ENCODE data around the gene SLC35B2. TPM values are rescaled to one million over a fixed set of nuclear protein-coding genes. Genes with fewer than 3 reads are reported as not detected.

The SLC35B2 gene
- total and polyA plus RNA-seq, 2 experiments from 2014 or later: 14.0 to 30.9 TPM

GRCh38 chr6:44271406-44271723, 14.0 kb upstream of the SLC35B2 start (continued):
- TF ChIP-seq, protein P1, sequence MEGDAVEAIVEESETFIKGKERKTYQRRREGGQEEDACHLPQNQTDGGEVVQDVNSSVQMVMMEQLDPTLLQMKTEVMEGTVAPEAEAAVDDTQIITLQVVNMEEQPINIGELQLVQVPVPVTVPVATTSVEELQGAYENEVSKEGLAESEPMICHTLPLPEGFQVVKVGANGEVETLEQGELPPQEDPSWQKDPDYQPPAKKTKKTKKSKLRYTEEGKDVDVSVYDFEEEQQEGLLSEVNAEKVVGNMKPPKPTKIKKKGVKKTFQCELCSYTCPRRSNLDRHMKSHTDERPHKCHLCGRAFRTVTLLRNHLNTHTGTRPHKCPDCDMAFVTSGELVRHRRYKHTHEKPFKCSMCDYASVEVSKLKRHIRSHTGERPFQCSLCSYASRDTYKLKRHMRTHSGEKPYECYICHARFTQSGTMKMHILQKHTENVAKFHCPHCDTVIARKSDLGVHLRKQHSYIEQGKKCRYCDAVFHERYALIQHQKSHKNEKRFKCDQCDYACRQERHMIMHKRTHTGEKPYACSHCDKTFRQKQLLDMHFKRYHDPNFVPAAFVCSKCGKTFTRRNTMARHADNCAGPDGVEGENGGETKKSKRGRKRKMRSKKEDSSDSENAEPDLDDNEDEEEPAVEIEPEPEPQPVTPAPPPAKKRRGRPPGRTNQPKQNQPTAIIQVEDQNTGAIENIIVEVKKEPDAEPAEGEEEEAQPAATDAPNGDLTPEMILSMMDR (conservative IDR thresholded peaks at IDR 0.05; ENCODE audit: low read depth in 2 of 2): no peak
- no peak for TF ChIP-seq STAT1 (IDR thresholded peaks at IDR 0.05; ENCODE audit: unreplicated experiment)

DNA sequence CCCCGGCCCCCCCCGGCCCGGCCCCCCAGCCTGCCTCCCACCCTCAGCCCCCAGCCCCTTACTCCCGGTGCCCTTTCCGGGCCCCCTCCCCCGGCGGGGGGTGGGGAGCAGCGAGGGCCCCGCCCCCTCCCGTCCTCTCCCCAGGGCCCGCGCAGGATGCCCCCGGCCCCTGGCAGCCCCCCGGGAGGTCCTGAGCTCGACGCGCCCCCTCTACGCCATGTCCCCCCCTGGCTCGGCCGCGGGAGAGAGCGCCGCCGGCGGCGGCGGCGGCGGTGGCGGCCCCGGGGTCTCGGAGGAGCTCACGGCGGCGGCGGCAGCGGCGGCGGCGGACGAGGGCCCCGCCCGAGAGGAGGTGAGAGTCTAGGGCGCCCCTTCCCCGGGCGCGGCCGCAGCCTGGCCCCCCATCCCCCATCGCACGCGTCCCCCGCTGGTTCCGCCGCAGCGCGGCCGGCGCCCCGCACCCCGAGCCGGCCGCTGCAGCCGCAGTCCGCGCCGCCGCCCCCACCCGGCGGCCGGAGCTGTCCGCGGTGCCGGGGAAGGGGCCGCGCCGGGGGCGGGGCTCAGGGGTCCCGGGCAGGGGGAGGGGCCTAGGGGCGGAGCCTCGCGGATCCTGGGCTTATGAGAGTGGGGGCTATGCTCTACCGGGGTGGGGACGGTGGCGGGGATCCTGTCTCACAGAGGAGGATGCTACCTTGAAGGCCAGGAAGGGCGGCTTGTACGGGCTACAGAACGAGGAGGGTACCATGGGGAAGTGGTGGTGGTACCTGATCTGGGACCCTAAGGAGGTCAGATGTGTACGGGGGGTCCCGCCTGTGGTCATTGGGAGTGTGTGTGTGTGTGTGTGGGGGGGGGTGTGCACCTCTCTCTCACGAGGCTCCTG, 13.4 kb upstream of the SLC35B2 start:
- Histone ChIP-seq H3K4me1 (ENCODE audit: insufficient read depth) (peaks cover 14% of the 10 kb centered on the region), H3F3A (replicated peaks; ENCODE audit: low read depth) (0 out of 2 replicates have a peak, but pooled peaks cover 22% of the 10 kb centered on the region), H4K20me1 (replicated peaks; ENCODE audit: insufficient read depth) (no peaks in the 10 kb centered on the region), H3K9me2 (ENCODE audit: insufficient read depth) (no peaks in the 10 kb centered on the region), H2AFZ (0 out of 2 replicates have a peak overlapping the region, but pooled peaks have one; percentile 18), H3K36me3 (ENCODE audit: insufficient read depth) (no peaks in the 10 kb centered on the region), H3K79me2 (replicated peaks; ENCODE audit: insufficient read depth) (no peaks in the 10 kb centered on the region), H3K27ac (ENCODE audit: low read depth) (no peak overlapping the region), H3K4me3 (peak overlapping the region; percentile 65), H3K4me2 (peak overlapping the region; percentile 78), H3K27me3 (ENCODE audit: insufficient read depth) (peaks cover 28% of the 10 kb centered on the region)
- no peak overlapping the region for H3K27ac Mint-ChIP-seq
- ATAC-seq (peak; percentile 35), DNase-seq (ENCODE audit: low spot score) (peak; percentile 85)
- H3K36me3 Mint-ChIP-seq (ENCODE audit: low read depth): peaks cover 6% of the 10 kb centered on the region; the same call in 2 of the 3 replicates
- TF ChIP-seq NANOG (IDR thresholded peaks at IDR 0.05; ENCODE audit: borderline replicate concordance) (no peak), REST (IDR thresholded peaks at IDR 0.05; ENCODE audit: unreplicated experiment) (peak; percentile 71)
- H3K27me3 Mint-ChIP-seq (ENCODE audit: insufficient read depth, low read depth, poor library complexity): peaks cover 38% of the 10 kb centered on the region
- H3K4me1 Mint-ChIP-seq: peaks cover 41% of the 10 kb centered on the region
- no peaks in the 10 kb centered on the region for H3K9me3 Mint-ChIP-seq
- H3K4me3 Mint-ChIP-seq: peak overlapping the region; percentile 83

DNA sequence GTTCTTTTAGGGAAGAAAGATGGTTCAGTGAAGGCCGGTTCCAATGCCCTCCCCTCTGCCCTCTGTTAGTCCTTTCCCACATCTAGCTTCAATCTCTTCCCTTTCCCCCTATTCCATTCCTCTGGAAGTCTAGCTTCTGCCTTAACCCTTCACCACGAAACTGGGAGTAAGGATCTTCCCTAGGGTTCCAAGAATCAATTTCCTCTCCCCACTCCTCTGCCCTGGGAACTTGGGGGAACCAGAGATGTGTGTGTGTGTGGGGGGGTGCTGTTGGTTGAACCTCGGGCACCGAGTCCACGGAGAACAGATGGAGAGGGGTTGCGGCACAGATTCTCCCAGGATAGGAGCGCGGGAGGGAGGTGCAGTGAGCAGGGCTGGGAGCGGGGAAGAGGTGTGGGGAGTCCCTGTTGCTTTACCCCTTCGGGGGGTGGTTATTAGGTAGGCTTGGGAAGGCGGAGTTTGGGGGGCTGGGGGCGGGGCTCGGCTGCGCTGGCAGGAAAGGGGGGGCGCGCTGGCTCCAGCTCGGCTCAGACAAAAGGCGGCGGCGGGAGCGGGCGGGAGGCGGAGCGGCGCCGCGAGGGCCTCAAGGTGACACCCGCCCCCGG, 12.7 kb upstream of the SLC35B2 start, which contains the start of gene TMEM151B:
TMEM151B (plus strand) TSS at position 530 of the 605 bp plus-strand sequence. CDS start 293 bp downstream, outside the sequence.
- H3K27ac Mint-ChIP-seq: no peak within 1 kb of the TSS
- H2AFZ ChIP-seq: peak within 1 kb of the TSS; percentile 84; the same call in 1 of the 2 replicates
- peaks cover 6% of the 10 kb centered on the region; the same call in 2 of the 3 replicates for H3K36me3 Mint-ChIP-seq (ENCODE audit: low read depth)
- TF ChIP-seq REST (IDR thresholded peaks at IDR 0.05; ENCODE audit: unreplicated experiment) (no peak), POLR2AphosphoS5 (IDR thresholded peaks at IDR 0.05; ENCODE audit: low read depth) (0 out of 2 replicates have a peak, but pooled peaks have one; percentile 35)
- H3K9me2 ChIP-seq (ENCODE audit: insufficient read depth): no peaks in the 10 kb centered on the region
- H3K4me3 ChIP-seq: peak within 1 kb of the TSS; percentile 65
- peaks cover 41% of the 10 kb centered on the region for H3K4me1 Mint-ChIP-seq
- no peak within 1 kb of the TSS for H3K27ac ChIP-seq (ENCODE audit: low read depth)
- DNase-seq (ENCODE audit: low spot score): peak; percentile 71
- no peaks in the 10 kb centered on the region for H3K36me3 ChIP-seq (ENCODE audit: insufficient read depth)
- peak within 1 kb of the TSS; percentile 83 for H3K4me3 Mint-ChIP-seq
- no peaks in the 10 kb centered on the region for H3K9me3 Mint-ChIP-seq
- H3K4me2 ChIP-seq: peak within 1 kb of the TSS; percentile 87
- H3K79me2 ChIP-seq (replicated peaks; ENCODE audit: insufficient read depth): no peaks in the 10 kb centered on the region
- H4K20me1 ChIP-seq (replicated peaks; ENCODE audit: insufficient read depth): no peaks in the 10 kb centered on the region
- H3K27me3 Mint-ChIP-seq (ENCODE audit: insufficient read depth, low read depth, poor library complexity): peaks cover 40% of the 10 kb centered on the region
- H3K27me3 ChIP-seq (ENCODE audit: insufficient read depth): peaks cover 21% of the 10 kb centered on the region
- H3F3A ChIP-seq (replicated peaks; ENCODE audit: low read depth): 0 out of 2 replicates have a peak, but pooled peaks cover 22% of the 10 kb centered on the region
- H3K4me1 ChIP-seq (ENCODE audit: insufficient read depth): peaks cover 14% of the 10 kb centered on the region
- ATAC-seq: peak; percentile 7

All from GM23338 (cell line).